ENCODE measurements around the gene NR3C2. TPM values are rescaled to one million over a fixed set of nuclear protein-coding genes. Genes with fewer than 3 reads are reported as not detected.

NR3C2 gene
- total RNA-seq, 1 donor from 2014 or later = 2.7 TPM

GRCh38 chr4:148211533-148211932 is 230.7 kb downstream of the NR3C2 start:
- Mint-ChIP-seq H3K27me3 (no peaks in the 10 kb centered on the region), H3K9me3 (ENCODE audit: low read depth) (no peaks in the 10 kb centered on the region), H3K4me1 (ENCODE audit: low read depth) (peaks cover 18% of the 10 kb centered on the region), H3K27ac (no peak overlapping the region), H3K4me3 (ENCODE audit: low read depth) (no peak overlapping the region), H3K36me3 (ENCODE audit: insufficient read depth) (no peaks in the 10 kb centered on the region)
- no peak for TF ChIP-seq CTCF (IDR thresholded peaks at IDR 0.05; ENCODE audit: unreplicated experiment)
- DNase-seq (ENCODE audit: low spot score, unreplicated experiment) = no peak

- Mint-ChIP-seq H3K27ac (no peak overlapping the region), H3K27me3 (no peaks in the 10 kb centered on the region), H3K36me3 (ENCODE audit: insufficient read depth) (no peaks in the 10 kb centered on the region), H3K9me3 (ENCODE audit: low read depth) (no peaks in the 10 kb centered on the region), H3K4me1 (ENCODE audit: low read depth) (peaks cover 18% of the 10 kb centered on the region), H3K4me3 (ENCODE audit: low read depth) (no peak overlapping the region)
- TF ChIP-seq CTCF (IDR thresholded peaks at IDR 0.05; ENCODE audit: unreplicated experiment) = no peak
- no peak for DNase-seq (ENCODE audit: low spot score, unreplicated experiment)
These were observed 231.6 kb downstream of the NR3C2 start for GRCh38 chr4:148210661-148211060.

GRCh38 chr4:148207068-148207467 is 235.1 kb downstream of the NR3C2 start:
- no peaks in the 10 kb centered on the region for H3K27me3 Mint-ChIP-seq
- TF ChIP-seq CTCF (IDR thresholded peaks at IDR 0.05; ENCODE audit: unreplicated experiment) = no peak
- H3K36me3 Mint-ChIP-seq (ENCODE audit: insufficient read depth) = no peaks in the 10 kb centered on the region
- no peak for DNase-seq (ENCODE audit: low spot score, unreplicated experiment)
- no peak overlapping the region for H3K27ac Mint-ChIP-seq
- no peak overlapping the region for H3K4me3 Mint-ChIP-seq (ENCODE audit: low read depth)
- no peaks in the 10 kb centered on the region for H3K9me3 Mint-ChIP-seq (ENCODE audit: low read depth)
- peaks cover 25% of the 10 kb centered on the region for H3K4me1 Mint-ChIP-seq (ENCODE audit: low read depth)

- Mint-ChIP-seq H3K36me3 (ENCODE audit: insufficient read depth) (no peaks in the 10 kb centered on the region), H3K4me1 (ENCODE audit: low read depth) (peaks cover 21% of the 10 kb centered on the region), H3K4me3 (ENCODE audit: low read depth) (no peak overlapping the region), H3K27me3 (no peaks in the 10 kb centered on the region), H3K27ac (no peak overlapping the region), H3K9me3 (ENCODE audit: low read depth) (no peaks in the 10 kb centered on the region)
- no peak for TF ChIP-seq CTCF (IDR thresholded peaks at IDR 0.05; ENCODE audit: unreplicated experiment)
- no peak for DNase-seq (ENCODE audit: low spot score, unreplicated experiment)
These were observed 236.7 kb downstream of the NR3C2 start for GRCh38 chr4:148205476-148205875.

GRCh38 chr4:148204892-148205291 is 237.3 kb downstream of the NR3C2 start:
- DNase-seq (ENCODE audit: low spot score, unreplicated experiment) = no peak
- TF ChIP-seq CTCF (IDR thresholded peaks at IDR 0.05; ENCODE audit: unreplicated experiment) = no peak
- H3K27ac Mint-ChIP-seq = no peak overlapping the region
- H3K36me3 Mint-ChIP-seq (ENCODE audit: insufficient read depth) = no peaks in the 10 kb centered on the region
- H3K27me3 Mint-ChIP-seq = no peaks in the 10 kb centered on the region
- H3K4me1 Mint-ChIP-seq (ENCODE audit: low read depth) = peaks cover 21% of the 10 kb centered on the region
- H3K9me3 Mint-ChIP-seq (ENCODE audit: low read depth) = no peaks in the 10 kb centered on the region
- no peak overlapping the region for H3K4me3 Mint-ChIP-seq (ENCODE audit: low read depth)
